ENCODE measurements around the gene ABCA7. TPM values are rescaled to one million over a fixed set of nuclear protein-coding genes. Genes with fewer than 3 reads are reported as not detected.

The ABCA7 gene
- total and polyA plus RNA-seq, 2 of the 13 experiments (the other 11 are each of a cell fraction or from before 2014, with no cell fraction given), result 4.4 to 32.4 TPM

- BruUV-seq (replicated peaks), result no TSS peak
- 92% methylated on average over 8 of the region's 8 CpGs for WGBS (ENCODE audit: low lambda C conversion rate)
- no peak for FAIRE-seq
- TF ChIP-seq DNMT1 (CRISPR knock-in tag; IDR thresholded peaks at IDR 0.05), result no peak
- TF ChIP-seq TAF15 (IDR thresholded peaks at IDR 0.05; ENCODE audit: low read depth, low read length, poor library complexity, severe bottlenecking), result no peak
- TF ChIP-seq, protein P1, sequence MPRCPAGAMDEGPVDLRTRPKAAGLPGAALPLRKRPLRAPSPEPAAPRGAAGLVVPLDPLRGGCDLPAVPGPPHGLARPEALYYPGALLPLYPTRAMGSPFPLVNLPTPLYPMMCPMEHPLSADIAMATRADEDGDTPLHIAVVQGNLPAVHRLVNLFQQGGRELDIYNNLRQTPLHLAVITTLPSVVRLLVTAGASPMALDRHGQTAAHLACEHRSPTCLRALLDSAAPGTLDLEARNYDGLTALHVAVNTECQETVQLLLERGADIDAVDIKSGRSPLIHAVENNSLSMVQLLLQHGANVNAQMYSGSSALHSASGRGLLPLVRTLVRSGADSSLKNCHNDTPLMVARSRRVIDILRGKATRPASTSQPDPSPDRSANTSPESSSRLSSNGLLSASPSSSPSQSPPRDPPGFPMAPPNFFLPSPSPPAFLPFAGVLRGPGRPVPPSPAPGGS (CRISPR knock-in tag; IDR thresholded peaks at IDR 0.05), result no peak
- TF ChIP-seq POLR2AphosphoS5 (IDR thresholded peaks at IDR 0.05; ENCODE audit: low read depth, low read length), result peak; percentile 39; the same call in 1 of the 2 replicates
- no peak for TF ChIP-seq ZNF264 (CRISPR knock-in tag; IDR thresholded peaks at IDR 0.05)
- peak; percentile 32 for TF ChIP-seq POLR2G (IDR thresholded peaks at IDR 0.05; ENCODE audit: low read depth, low read length)
- peak; percentile 3; the same call in 1 of the 2 replicates for TF ChIP-seq NR2F2 (IDR thresholded peaks at IDR 0.05; ENCODE audit: borderline replicate concordance, low read depth)
- TF ChIP-seq HNRNPK (IDR thresholded peaks at IDR 0.05; ENCODE audit: low read depth, low read length, poor library complexity, severe bottlenecking), result peak; percentile 60
- TF ChIP-seq ZNF564 (CRISPR knock-in tag; IDR thresholded peaks at IDR 0.05), result 0 out of 2 replicates have a peak, but pooled peaks have one; percentile 11
- Histone ChIP-seq H3K9me3 (ENCODE audit: low read length) (no peaks in the 10 kb centered on the region), H3K4me1 (ENCODE audit: insufficient read depth, low read length) (peaks cover 9% of the 10 kb centered on the region), H3K36me3 (replicated peaks in 1 of 2; ENCODE audit: control insufficient read depth in 1 of 2, insufficient read depth in 2 of 2, low read length in 2 of 2) (peaks cover 10 to 18% of the 10 kb centered on the region in 2 experiments; a peak in 4 of 5 replicates), H3K27me3 (ENCODE audit: control insufficient read depth in 1 of 2, insufficient read depth in 2 of 2, low read length in 2 of 2) (no peaks in the 10 kb centered on the region), H3K4me3 (replicated peaks in 1 of 3; ENCODE audit: insufficient read depth in 1 of 3, low read depth in 2 of 3, low read length in 3 of 3) (no peak overlapping the region), H3K4me2 (ENCODE audit: low read depth, low read length) (no peak overlapping the region), H4K20me1 (ENCODE audit: insufficient read depth, low read length) (no peaks in the 10 kb centered on the region), H3K9ac (ENCODE audit: insufficient read depth, low read depth, low read length) (no peak overlapping the region), H3K79me2 (ENCODE audit: insufficient read depth, low read length) (no peaks in the 10 kb centered on the region), H3K27ac (ENCODE audit: extremely low read length, insufficient read depth, low read length) (no peak overlapping the region), H2AFZ (ENCODE audit: low read length) (no peak overlapping the region)
- ChIA-PET POLR2A (interaction anchor here (1.2 to 2.1 kb wide), 5 partner anchors 9 to 28 kb away, joined by 3 to 8 read pairs (median 5); no protein-coding TSS in a partner anchor), CTCF (ENCODE audit: low intra/inter-chr PET ratio, low total read pairs) (no interaction called here)
- intact Hi-C loops (cut with micrococcal nuclease; ENCODE audit: unreplicated experiment), result no loop called here
- in situ Hi-C loops (cut with HindIII; ENCODE audit: extremely low pct_ligation_motif_present, low pct_unique_long_range_greater_than_20kb), result no loop called here
- ATAC-seq, result no peak
- DNase-seq (ENCODE audit: low spot score), result no peak
Observed at GRCh38 chr19:1085053-1085658, 45.2 kb downstream of the ABCA7 start.

All from HepG2 (cell line).